ENCODE data around the gene REG3G.
"Not testable (repeated sequence)": the region's sequence is repeated elsewhere in the genome, so short reads cannot be mapped to it uniquely, and the experiment has no call there.

The REG3G gene

DNA sequence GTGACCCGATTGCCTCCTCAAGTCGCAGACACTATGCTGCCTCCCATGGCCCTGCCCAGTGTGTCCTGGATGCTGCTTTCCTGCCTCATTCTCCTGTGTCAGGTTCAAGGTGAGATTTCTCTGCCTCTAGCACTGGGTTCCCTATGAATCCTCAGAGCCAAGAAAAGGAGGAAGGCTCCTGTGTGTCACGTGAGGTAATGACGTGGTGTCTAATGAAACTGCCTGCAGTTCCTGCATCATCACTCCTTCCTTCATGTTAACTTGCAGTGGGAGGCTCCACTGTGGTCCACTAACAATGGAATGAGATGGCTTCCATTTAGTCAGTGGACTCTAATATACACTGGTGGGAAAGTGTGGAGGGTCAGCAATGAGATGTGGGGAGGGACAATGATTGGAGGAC, 559 bp downstream of the REG3G start:
- no peak for DNase-seq

DNA sequence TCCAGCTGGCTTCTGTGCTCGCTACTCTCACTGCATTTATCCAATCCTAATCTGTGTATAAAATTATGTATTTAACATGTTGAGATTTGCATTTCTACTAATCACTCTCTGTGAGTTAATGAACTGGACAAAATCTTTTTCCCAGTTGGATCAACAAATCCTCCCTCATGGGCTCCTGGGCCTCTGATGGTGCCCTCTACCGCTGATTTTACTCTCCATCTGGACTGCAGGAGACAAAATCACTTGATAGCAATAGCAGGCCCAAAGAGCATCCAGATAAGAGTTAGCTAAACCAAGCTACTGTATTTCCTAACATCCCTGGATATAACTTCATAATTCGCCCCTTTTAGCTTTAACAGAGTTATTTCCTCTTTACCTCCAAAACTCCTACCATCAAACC, 14.4 kb downstream of the REG3G start:
- DNase-seq, result no peak

DNA sequence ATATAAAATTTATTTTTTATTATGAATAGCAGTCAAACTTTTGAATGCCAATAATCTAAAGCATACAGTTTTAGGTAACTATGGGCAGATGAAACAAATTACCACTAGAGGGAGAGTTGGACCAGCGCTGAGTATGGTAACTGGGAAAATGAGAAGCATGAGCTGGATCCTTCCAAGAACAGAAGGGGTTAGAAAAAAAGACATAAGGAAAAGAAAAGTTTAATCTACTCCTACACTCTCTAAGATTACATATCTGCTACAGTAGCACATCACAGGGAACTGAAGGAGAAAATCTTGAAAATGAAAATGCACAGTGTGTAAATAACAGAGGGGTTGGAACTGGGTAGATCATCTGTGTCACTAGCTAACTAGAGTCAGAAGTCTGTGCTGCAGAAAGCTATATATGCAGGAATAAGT, 15.5 kb downstream of the REG3G start:
- DNase-seq, result peak in 2 of 3 experiments; percentile 2 to 31

DNA sequence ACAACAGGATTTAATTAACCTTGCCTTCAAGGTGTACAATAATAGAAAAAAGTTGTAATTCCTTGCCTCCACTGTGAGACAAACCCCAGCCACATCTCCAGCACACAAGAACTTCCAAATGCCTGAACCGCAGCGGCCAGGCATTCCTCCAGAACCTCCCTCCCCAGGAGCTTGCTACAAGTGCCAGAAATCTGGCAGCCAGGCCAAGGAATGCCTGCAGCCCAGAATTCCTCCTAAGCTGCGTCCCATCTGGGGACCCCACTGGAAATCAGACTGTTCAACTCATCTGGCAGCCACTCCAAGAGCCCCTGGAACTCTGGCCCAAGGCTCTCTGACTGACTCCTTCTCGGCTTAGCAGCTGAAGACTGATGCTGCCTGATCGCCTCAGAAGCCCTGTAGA, 28.0 kb downstream of the REG3G start:
- DNase-seq, result not testable (repeated sequence)

DNA sequence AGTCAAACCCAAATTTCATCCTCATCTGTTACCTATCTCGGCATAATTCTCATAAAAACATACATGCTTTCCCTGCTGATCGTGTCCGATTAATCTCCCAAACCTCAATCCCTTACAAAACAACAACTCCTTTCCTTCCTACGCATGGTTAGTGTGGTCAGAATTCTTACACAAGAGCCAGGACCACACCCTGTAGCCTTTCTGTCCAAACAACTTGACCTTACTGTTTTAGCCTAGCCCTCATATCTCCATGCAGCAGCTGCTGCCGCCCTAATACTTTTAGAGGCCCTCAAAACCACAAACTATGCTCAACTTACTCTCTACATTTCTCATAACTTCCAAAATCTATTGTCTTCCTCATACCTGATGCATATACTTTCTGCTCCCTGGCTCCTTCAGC, 29.3 kb downstream of the REG3G start:
- not testable (repeated sequence) for DNase-seq

DNA sequence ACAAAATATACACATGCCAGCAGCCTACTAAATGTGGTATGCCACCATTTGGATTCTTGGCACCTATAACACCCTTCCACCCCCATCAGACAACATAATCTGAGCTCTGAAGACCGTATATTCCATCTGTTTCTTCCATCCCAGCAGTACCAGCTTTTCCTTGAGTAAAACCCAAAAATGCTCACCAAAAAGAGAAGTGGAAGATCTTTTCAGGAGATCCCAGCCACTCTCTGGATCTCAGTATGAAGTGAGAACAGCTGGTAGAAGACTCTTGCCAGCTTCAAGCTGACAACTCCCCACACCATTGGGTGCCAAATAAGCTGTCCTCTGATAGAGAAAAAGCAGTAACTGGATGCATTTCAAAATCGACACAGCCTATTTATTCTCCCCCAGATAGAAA, 39.7 kb downstream of the REG3G start:
- no peak for DNase-seq

DNA sequence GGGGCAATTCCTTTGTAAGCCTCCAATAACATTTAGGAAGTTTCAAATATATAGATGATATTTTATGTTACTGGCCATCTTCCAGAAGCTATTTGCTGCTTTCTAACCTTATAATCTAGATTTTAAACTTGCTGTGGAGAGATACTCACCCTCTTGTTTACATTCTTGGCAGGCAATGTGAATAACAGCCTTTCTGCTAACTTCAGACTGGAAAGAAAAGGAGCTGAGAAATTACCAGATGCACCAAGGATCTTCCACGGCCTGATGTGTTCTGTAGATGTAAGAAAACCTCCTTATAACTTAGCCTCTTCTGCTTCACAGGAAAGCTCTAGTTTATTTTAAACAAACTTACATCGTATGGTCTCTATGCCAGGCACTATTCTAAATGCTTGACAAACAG, 45.6 kb downstream of the REG3G start:
- DNase-seq, result no peak
